HepG2 (cell line): ENCODE measurements around the gene B3GNT5. TPM values are rescaled to one million over a fixed set of nuclear protein-coding genes. Genes with fewer than 3 reads are reported as not detected.
A peak's percentile ranks its signal among the peaks of the same experiment; 100 is the strongest.

Experiments
- CCAR2 ChIP-seq: fragments of 200-400 bp; formaldehyde crosslinking; optimal IDR thresholded peaks from 2 replicates; pipeline ENCODE3; 2018; ENCODE audit warnings: low read depth, mild to moderate bottlenecking, low read length, moderate library complexity
- CHD2 ChIP-seq: IDR thresholded peaks from 2 replicates; pipeline ENCODE4 v1.6.1; 2011; ENCODE audit warnings: low read depth, low read length, improper control_type of control experiment
- GATAD2A ChIP-seq: IDR thresholded peaks from 2 replicates; pipeline ENCODE4 v1.6.1; 2016
- KDM4B ChIP-seq: sonication (generic); formaldehyde crosslinking; IDR thresholded peaks from 2 replicates; pipeline ENCODE4 v1.4.0; 2020; ENCODE audit warnings: missing genetic modification reagents
- KLF16 ChIP-seq, 2 experiments: sonication (generic) in 1 of 2; formaldehyde crosslinking in 1 of 2; IDR thresholded peaks; 2 replicates each; pipeline versions ENCODE4 v1.6.1 to v1.8.0; 2016 to 2023; ENCODE audit warnings: missing genetic modification reagents in 2 of 2, missing compliant biosample characterization in 1 of 2
- MYC ChIP-seq: sonication (generic); formaldehyde crosslinking; IDR thresholded peaks from 2 replicates; pipeline ENCODE4 v1.9.0; 2021; ENCODE audit warnings: missing genetic modification reagents, borderline replicate concordance
- NCOA2 ChIP-seq: sonication (generic); formaldehyde crosslinking; IDR thresholded peaks from 2 replicates; pipeline ENCODE4 v1.8.0; 2022; ENCODE audit warnings: inconsistent platforms
- NFKBIZ ChIP-seq: IDR thresholded peaks from 2 replicates; pipeline ENCODE4 v1.6.1; 2018; ENCODE audit warnings: missing genetic modification reagents, missing compliant biosample characterization
- PCBP2 ChIP-seq: fragments of 200-400 bp; formaldehyde crosslinking; optimal IDR thresholded peaks from 2 replicates; pipeline ENCODE3; 2018; ENCODE audit warnings: low read length, low read depth; ENCODE audit not compliant: poor library complexity, severe bottlenecking
- SALL2 ChIP-seq: sonication (generic); formaldehyde crosslinking; IDR thresholded peaks from 2 replicates; pipeline ENCODE4 v1.8.1; 2023; ENCODE audit warnings: mild to moderate bottlenecking, missing genetic modification reagents, inconsistent platforms
- SNAPC2 ChIP-seq: sonication (generic); formaldehyde crosslinking; IDR thresholded peaks from 2 replicates; pipeline ENCODE4 v1.8.1; 2022; ENCODE audit warnings: mild to moderate bottlenecking, missing genetic modification reagents
- TCF12 ChIP-seq, 2 experiments: fragments of 450-650 bp in 1 of 2; sonication (generic) in 1 of 2; formaldehyde crosslinking in 1 of 2; IDR thresholded peaks; 2 replicates each; pipeline versions ENCODE4 v1.6.1 to v1.8.0; 2017 to 2022; ENCODE audit warnings: antibody characterized with exemption in 1 of 2, mild to moderate bottlenecking in 1 of 2, missing genetic modification reagents in 1 of 2, moderate library complexity in 1 of 2
- ZBTB3 ChIP-seq: sonication (generic); formaldehyde crosslinking; IDR thresholded peaks from 2 replicates; pipeline ENCODE4 v1.4.0; 2020; ENCODE audit warnings: low read depth, mild to moderate bottlenecking, moderate library complexity, missing genetic modification reagents, borderline replicate concordance
- ZFAT ChIP-seq: sonication (generic); formaldehyde crosslinking; conservative IDR thresholded peaks from 2 replicates; pipeline ENCODE4 v1.8.1; 2023; ENCODE audit warnings: missing genetic modification reagents, inconsistent platforms
- ZFP1 ChIP-seq: IDR thresholded peaks from 2 replicates; pipeline ENCODE4 v1.6.1; 2016
- ZMYM2 ChIP-seq: sonication (generic); formaldehyde crosslinking; IDR thresholded peaks from 2 replicates; pipeline ENCODE4 v1.8.0; 2022; ENCODE audit warnings: mild to moderate bottlenecking, missing genetic modification reagents
- ZNF136 ChIP-seq: sonication (generic); formaldehyde crosslinking; IDR thresholded peaks from 2 replicates; pipeline ENCODE4 v1.8.1; 2022; ENCODE audit warnings: low read depth, mild to moderate bottlenecking, moderate library complexity, missing genetic modification reagents
- ZNF256 ChIP-seq: sonication (generic); formaldehyde crosslinking; conservative IDR thresholded peaks from 2 replicates; pipeline ENCODE4 v1.4.0; 2020; ENCODE audit warnings: missing genetic modification reagents
- ZNF34 ChIP-seq: sonication (generic); formaldehyde crosslinking; IDR thresholded peaks from 2 replicates; pipeline ENCODE4 v1.4.0; 2020; ENCODE audit warnings: mild to moderate bottlenecking, missing genetic modification reagents, borderline replicate concordance
- ZNF446 ChIP-seq: sonication (generic); formaldehyde crosslinking; IDR thresholded peaks from 2 replicates; pipeline ENCODE4 v1.5.0; 2020; ENCODE audit warnings: mild to moderate bottlenecking, missing genetic modification reagents
- ZNF781 ChIP-seq: sonication (generic); formaldehyde crosslinking; IDR thresholded peaks from 2 replicates; pipeline ENCODE4 v1.5.1; 2020; ENCODE audit warnings: borderline replicate concordance, mild to moderate bottlenecking, missing genetic modification reagents; ENCODE audit errors: not compliant biosample characterization
- polyA plus RNA-seq, 8 experiments: library from polyadenylated mRNA; depleted of rRNA in 3 of 8; stranded (reverse) in 7 of 8; unstranded in 1 of 8; fragments of >200 nt; fragmentation: Illumina TruSeq in 4 of 8; extraction: Trizol in 4 of 8; gene quantifications; 2 replicates each; pipeline versions ENCODE4 v1.2.1 to v1.2.3, GENCODE V29; 2011 to 2016; ENCODE audit warnings: low read depth in 4 of 8, missing spikeins in 1 of 8, mixed read lengths in 1 of 8; ENCODE audit not compliant: insufficient read depth in 1 of 8
- total RNA-seq, 5 experiments: library from RNA; depleted of rRNA; stranded (reverse); fragments of >200 nt; fragmentation: Illumina TruSeq; extraction: Trizol; gene quantifications; 2 replicates each; pipeline ENCODE4 v1.2.3, GENCODE V29; 2016; ENCODE audit warnings: low read depth in 1 of 5
- TF ChIP-seq, protein P1 (sequence below): sonication (generic); formaldehyde crosslinking; IDR thresholded peaks from 2 replicates; pipeline ENCODE4 v1.5.0; 2020; ENCODE audit warnings: mild to moderate bottlenecking, missing genetic modification reagents, borderline replicate concordance
- TF ChIP-seq, protein P2 (sequence below): sonication (generic); formaldehyde crosslinking; conservative IDR thresholded peaks from 2 replicates; pipeline ENCODE4 v1.8.1; 2023; ENCODE audit warnings: missing genetic modification reagents
- TF ChIP-seq, protein P3 (sequence below): sonication (generic); formaldehyde crosslinking; IDR thresholded peaks from 2 replicates; pipeline ENCODE4 v1.9.0; 2022; ENCODE audit warnings: missing genetic modification reagents, mild to moderate bottlenecking, borderline replicate concordance
- TF ChIP-seq, protein P4 (sequence below): sonication (generic); formaldehyde crosslinking; IDR thresholded peaks from 2 replicates; pipeline ENCODE4 v1.4.0; 2020; ENCODE audit warnings: missing genetic modification reagents

Gene B3GNT5
- total and polyA plus RNA-seq, 2 of the 13 experiments (the other 11 are each of a cell fraction or from before 2014, with no cell fraction given): not detected

- TF ChIP-seq, protein P1, sequence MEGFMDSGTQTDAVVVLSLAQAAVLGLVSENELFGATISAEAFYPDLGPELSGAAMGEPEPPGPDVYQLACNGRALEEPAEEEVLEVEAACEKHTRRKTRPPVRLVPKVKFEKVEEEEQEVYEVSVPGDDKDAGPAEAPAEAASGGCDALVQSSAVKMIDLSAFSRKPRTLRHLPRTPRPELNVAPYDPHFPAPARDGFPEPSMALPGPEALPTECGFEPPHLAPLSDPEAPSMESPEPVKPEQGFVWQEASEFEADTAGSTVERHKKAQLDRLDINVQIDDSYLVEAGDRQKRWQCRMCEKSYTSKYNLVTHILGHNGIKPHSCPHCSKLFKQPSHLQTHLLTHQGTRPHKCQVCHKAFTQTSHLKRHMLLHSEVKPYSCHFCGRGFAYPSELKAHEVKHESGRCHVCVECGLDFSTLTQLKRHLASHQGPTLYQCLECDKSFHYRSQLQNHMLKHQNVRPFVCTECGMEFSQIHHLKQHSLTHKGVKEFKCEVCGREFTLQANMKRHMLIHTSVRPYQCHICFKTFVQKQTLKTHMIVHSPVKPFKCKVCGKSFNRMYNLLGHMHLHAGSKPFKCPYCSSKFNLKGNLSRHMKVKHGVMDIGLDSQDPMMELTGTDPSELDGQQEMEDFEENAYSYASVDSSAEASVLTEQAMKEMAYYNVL: 0 out of 2 replicates have a peak, but pooled peaks have one; percentile 30
- TF ChIP-seq KDM4B (CRISPR knock-in tag): no peak
- peak; percentile 80; the same call in 1 of the 2 replicates for TF ChIP-seq GATAD2A (CRISPR knock-in tag)
- peak; percentile 53 for TF ChIP-seq NCOA2 (CRISPR knock-in tag)
- no peak for TF ChIP-seq CHD2
- no peak for TF ChIP-seq SALL2
- TF ChIP-seq, protein P2, sequence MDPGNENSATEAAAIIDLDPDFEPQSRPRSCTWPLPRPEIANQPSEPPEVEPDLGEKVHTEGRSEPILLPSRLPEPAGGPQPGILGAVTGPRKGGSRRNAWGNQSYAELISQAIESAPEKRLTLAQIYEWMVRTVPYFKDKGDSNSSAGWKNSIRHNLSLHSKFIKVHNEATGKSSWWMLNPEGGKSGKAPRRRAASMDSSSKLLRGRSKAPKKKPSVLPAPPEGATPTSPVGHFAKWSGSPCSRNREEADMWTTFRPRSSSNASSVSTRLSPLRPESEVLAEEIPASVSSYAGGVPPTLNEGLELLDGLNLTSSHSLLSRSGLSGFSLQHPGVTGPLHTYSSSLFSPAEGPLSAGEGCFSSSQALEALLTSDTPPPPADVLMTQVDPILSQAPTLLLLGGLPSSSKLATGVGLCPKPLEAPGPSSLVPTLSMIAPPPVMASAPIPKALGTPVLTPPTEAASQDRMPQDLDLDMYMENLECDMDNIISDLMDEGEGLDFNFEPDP (CRISPR knock-in tag): no peak
- no peak for TF ChIP-seq ZBTB3 (CRISPR knock-in tag)
- no peak for TF ChIP-seq ZNF446 (CRISPR knock-in tag)
- TF ChIP-seq ZNF781 (CRISPR knock-in tag): no peak
- no peak for TF ChIP-seq ZNF136 (CRISPR knock-in tag)
- TF ChIP-seq PCBP2: no peak
- TF ChIP-seq ZMYM2 (CRISPR knock-in tag): peak; percentile 70; the same call in 1 of the 2 replicates
- TF ChIP-seq, protein P3, sequence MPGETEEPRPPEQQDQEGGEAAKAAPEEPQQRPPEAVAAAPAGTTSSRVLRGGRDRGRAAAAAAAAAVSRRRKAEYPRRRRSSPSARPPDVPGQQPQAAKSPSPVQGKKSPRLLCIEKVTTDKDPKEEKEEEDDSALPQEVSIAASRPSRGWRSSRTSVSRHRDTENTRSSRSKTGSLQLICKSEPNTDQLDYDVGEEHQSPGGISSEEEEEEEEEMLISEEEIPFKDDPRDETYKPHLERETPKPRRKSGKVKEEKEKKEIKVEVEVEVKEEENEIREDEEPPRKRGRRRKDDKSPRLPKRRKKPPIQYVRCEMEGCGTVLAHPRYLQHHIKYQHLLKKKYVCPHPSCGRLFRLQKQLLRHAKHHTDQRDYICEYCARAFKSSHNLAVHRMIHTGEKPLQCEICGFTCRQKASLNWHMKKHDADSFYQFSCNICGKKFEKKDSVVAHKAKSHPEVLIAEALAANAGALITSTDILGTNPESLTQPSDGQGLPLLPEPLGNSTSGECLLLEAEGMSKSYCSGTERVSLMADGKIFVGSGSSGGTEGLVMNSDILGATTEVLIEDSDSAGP (CRISPR knock-in tag): peak; percentile 37; the same call in 1 of the 2 replicates
- TF ChIP-seq KLF16 (CRISPR knock-in tag; IDR thresholded peaks at IDR 0.05): no peak; a peak in 1 of 4 replicates
- TF ChIP-seq ZNF34 (CRISPR knock-in tag): no peak
- TF ChIP-seq, protein P4, sequence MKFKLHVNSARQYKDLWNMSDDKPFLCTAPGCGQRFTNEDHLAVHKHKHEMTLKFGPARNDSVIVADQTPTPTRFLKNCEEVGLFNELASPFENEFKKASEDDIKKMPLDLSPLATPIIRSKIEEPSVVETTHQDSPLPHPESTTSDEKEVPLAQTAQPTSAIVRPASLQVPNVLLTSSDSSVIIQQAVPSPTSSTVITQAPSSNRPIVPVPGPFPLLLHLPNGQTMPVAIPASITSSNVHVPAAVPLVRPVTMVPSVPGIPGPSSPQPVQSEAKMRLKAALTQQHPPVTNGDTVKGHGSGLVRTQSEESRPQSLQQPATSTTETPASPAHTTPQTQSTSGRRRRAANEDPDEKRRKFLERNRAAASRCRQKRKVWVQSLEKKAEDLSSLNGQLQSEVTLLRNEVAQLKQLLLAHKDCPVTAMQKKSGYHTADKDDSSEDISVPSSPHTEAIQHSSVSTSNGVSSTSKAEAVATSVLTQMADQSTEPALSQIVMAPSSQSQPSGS (CRISPR knock-in tag): peak; percentile 60; the same call in 1 of the 2 replicates
- TF ChIP-seq ZFP1 (CRISPR knock-in tag): no peak
- no peak for TF ChIP-seq CCAR2
- peak; percentile 83; the same call in 1 of the 2 replicates for TF ChIP-seq SNAPC2
- TF ChIP-seq ZNF256: no peak
- peak; percentile 90 for TF ChIP-seq MYC (CRISPR knock-in tag)
- 0 out of 2 replicates have a peak, but pooled peaks have one; percentile 26 for TF ChIP-seq NFKBIZ (CRISPR knock-in tag)
- no peak for TF ChIP-seq TCF12 (IDR thresholded peaks at IDR 0.05)
- no peak for TF ChIP-seq TCF12 (CRISPR knock-in tag; IDR thresholded peaks at IDR 0.05)
- TF ChIP-seq ZFAT (CRISPR knock-in tag): no peak
Observed at GRCh38 chr3:183211352-183211751, 41.7 kb upstream of the B3GNT5 start (continued).
